Measurements from ENCODE around the gene UGT8. TPM values are rescaled to one million over a fixed set of nuclear protein-coding genes. Genes with fewer than 3 reads are reported as not detected.

UGT8 gene, protein sequence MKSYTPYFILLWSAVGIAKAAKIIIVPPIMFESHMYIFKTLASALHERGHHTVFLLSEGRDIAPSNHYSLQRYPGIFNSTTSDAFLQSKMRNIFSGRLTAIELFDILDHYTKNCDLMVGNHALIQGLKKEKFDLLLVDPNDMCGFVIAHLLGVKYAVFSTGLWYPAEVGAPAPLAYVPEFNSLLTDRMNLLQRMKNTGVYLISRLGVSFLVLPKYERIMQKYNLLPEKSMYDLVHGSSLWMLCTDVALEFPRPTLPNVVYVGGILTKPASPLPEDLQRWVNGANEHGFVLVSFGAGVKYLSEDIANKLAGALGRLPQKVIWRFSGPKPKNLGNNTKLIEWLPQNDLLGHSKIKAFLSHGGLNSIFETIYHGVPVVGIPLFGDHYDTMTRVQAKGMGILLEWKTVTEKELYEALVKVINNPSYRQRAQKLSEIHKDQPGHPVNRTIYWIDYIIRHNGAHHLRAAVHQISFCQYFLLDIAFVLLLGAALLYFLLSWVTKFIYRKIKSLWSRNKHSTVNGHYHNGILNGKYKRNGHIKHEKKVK
- total RNA-seq (2022; extraction: Qiagen RNA extraction) = 0.07 to 0.15 TPM (median 0.13 TPM) in 5 replicates

DNA sequence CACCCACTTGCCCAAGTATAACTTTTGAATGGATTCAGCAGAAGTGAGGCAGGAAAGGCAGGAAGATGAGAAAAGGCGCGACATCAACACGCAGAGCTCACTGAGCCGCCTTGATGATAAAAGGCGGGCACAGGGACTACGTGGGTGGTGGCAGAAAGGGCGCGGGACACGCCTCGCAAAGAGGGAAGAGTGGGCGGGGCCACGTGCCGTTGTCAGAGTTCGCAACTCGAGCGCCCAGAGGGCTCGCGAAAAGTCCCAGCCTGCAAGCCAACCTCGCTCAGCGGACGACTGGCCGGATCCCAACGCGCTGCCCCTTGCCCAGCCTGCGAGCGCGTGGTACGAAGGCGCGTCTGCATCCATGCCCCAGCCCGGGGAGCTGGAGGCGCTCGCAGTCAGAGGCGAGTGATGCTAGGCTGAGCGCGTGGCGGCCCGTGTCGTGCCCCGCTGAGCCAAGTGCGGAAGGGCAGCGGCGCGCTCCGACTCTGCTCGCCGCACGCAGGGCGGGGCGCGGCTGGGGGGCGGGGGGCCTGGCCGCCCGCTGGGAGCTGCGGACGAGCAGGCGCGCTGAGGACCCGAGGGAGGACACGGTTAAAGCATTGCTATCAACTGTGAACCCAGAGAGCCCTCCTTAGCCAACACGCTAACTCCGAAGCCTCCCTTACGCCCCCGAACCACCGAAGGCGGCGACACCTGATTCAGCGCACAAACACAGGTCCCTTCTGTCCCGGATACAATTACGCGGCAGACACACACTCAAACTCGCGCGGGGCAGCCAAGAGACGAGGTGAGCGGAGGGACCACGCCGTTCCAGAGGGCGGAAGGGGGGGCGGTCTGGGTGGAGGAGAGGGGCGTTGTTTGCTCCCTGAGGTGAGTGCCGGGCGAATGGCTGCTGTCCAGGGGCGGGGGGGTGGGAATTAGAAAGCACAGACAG, at the start of gene UGT8:
TSS of gene UGT8 (plus strand) at position 617 of the 931 bp plus-strand sequence. CDS start 24,074 bp downstream, outside the sequence.

